IgD-negative memory B cell (primary cell): Measurements from ENCODE around the gene WIPF3. TPM values are rescaled to one million over a fixed set of nuclear protein-coding genes. Genes with fewer than 3 reads are reported as not detected.

Experiments
- H3K27ac Mint-ChIP-seq, 3 donors: one replicate each; pipeline ENCODE4 v1.8.0; 2020 to 2022; ENCODE audit warnings: mild to moderate bottlenecking in 3 of 3, mixed read lengths in 3 of 3, moderate library complexity in 1 of 3
- H3K27me3 Mint-ChIP-seq: one replicate; pipeline ENCODE4 v1.8.0; 2021; ENCODE audit warnings: mixed read lengths
- H3K36me3 Mint-ChIP-seq: one replicate; pipeline ENCODE4 v1.8.0; 2020; ENCODE audit warnings: mild to moderate bottlenecking, mixed read lengths
- H3K4me1 Mint-ChIP-seq, 3 donors: one replicate each; pipeline ENCODE4 v1.8.0; 2020 to 2022; ENCODE audit warnings: mixed read lengths in 3 of 3, mild to moderate bottlenecking in 1 of 3
- H3K4me3 Mint-ChIP-seq, 4 donors: one replicate each; pipeline ENCODE4 v1.8.0; 2020 to 2022; ENCODE audit warnings: mild to moderate bottlenecking in 4 of 4, mixed read lengths in 4 of 4, moderate library complexity in 3 of 4
- H3K9me3 Mint-ChIP-seq, 3 donors: one replicate each; pipeline ENCODE4 v1.8.0; 2020 to 2021; ENCODE audit warnings: mixed read lengths in 3 of 3, mild to moderate bottlenecking in 1 of 3
- polyA plus RNA-seq: library from polyadenylated mRNA; unstranded; fragments of 300-500 nt; fragmentation: Illumina TruSeq; gene quantifications from one replicate; pipeline ENCODE4 v1.2.3, GENCODE V29; 2021

Gene WIPF3
- polyA plus RNA-seq, 1 donor from 2014 or later, result not detected

GRCh38 chr7:29848941-29849340 lies 42.6 kb downstream of the WIPF3 start:
- no peaks in the 10 kb centered on the region for H3K9me3 Mint-ChIP-seq
- H3K27ac Mint-ChIP-seq, result no peak overlapping the region
- no peak overlapping the region for H3K4me3 Mint-ChIP-seq
- H3K36me3 Mint-ChIP-seq, result peaks cover 3% of the 10 kb centered on the region
- peaks cover 10% of the 10 kb centered on the region for H3K27me3 Mint-ChIP-seq
- H3K4me1 Mint-ChIP-seq, result no peaks in the 10 kb centered on the region

- Mint-ChIP-seq H3K36me3 (peaks cover 3% of the 10 kb centered on the region), H3K4me1 (no peaks in the 10 kb centered on the region), H3K27me3 (peaks cover 18% of the 10 kb centered on the region), H3K27ac (no peak overlapping the region), H3K4me3 (no peak overlapping the region), H3K9me3 (no peaks in the 10 kb centered on the region)
Observed at GRCh38 chr7:29851487-29851886, 45.2 kb downstream of the WIPF3 start.

- H3K4me3 Mint-ChIP-seq, result no peak overlapping the region
- peak overlapping the region in 1 of 3 donors; percentile 29 for H3K27ac Mint-ChIP-seq
- H3K27me3 Mint-ChIP-seq, result peaks cover 18% of the 10 kb centered on the region
- peaks cover 3% of the 10 kb centered on the region for H3K36me3 Mint-ChIP-seq
- no peaks in the 10 kb centered on the region for H3K4me1 Mint-ChIP-seq
- H3K9me3 Mint-ChIP-seq, result no peaks in the 10 kb centered on the region
Observed at GRCh38 chr7:29852457-29852856, 46.1 kb downstream of the WIPF3 start.

DNA sequence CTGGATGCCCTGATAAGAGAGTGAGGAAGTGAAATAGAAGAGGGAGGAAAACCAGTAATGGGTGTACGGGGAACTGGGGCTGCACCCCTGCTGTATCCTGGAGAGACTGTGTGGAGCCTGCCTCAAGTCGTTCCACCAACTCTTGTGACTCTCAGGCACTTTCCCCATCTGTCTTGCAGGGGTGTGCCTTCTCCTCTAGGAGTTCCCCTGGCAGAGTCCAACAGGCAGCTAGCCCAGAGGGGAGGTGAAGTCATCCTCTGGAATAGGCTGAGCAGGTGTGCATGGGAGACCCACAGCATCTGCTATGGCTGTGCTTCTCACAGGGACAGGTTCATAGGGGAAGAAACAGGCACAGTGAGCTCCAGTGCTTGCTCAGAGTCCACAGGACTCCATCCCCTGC lies 46.8 kb downstream of the WIPF3 start:
- H3K4me1 Mint-ChIP-seq, result no peaks in the 10 kb centered on the region
- no peak overlapping the region for H3K4me3 Mint-ChIP-seq
- H3K9me3 Mint-ChIP-seq, result no peaks in the 10 kb centered on the region
- peaks cover 18% of the 10 kb centered on the region for H3K27me3 Mint-ChIP-seq
- no peak overlapping the region for H3K27ac Mint-ChIP-seq
- peaks cover under 1% of the 10 kb centered on the region for H3K36me3 Mint-ChIP-seq

GRCh38 chr7:29853789-29854188 lies 47.5 kb downstream of the WIPF3 start:
- Mint-ChIP-seq H3K9me3 (no peaks in the 10 kb centered on the region), H3K27ac (no peak overlapping the region), H3K36me3 (peaks cover 1% of the 10 kb centered on the region), H3K4me1 (no peaks in the 10 kb centered on the region), H3K4me3 (no peak overlapping the region), H3K27me3 (peaks cover 18% of the 10 kb centered on the region)

- Mint-ChIP-seq H3K4me1 (no peaks in the 10 kb centered on the region), H3K27me3 (peaks cover 20% of the 10 kb centered on the region), H3K27ac (no peak overlapping the region), H3K9me3 (no peaks in the 10 kb centered on the region), H3K36me3 (peaks cover 1% of the 10 kb centered on the region), H3K4me3 (no peak overlapping the region)
Observed at GRCh38 chr7:29854257-29854938, 48.1 kb downstream of the WIPF3 start.

DNA sequence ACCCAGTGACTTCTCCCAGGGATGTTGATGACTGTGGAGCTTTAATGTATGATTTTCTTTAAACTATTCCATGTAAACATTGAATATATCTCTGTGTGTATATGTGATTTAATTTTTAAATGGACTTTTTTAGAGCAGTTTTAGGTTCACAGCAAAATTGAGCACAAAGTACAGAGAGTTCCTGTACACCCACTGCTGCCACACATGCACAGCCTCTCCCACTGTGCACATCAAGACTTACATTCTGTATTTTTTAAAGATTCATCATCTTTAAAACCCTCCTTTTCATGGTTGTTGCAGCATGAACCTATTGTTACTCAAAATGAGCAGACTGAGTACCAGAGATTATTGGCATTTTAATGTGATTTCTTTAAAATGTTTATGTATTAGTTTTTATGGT lies 51.3 kb downstream of the WIPF3 start:
- peaks cover 1% of the 10 kb centered on the region for H3K36me3 Mint-ChIP-seq
- H3K4me3 Mint-ChIP-seq, result no peak overlapping the region
- H3K4me1 Mint-ChIP-seq, result no peaks in the 10 kb centered on the region
- no peak overlapping the region for H3K27ac Mint-ChIP-seq
- H3K9me3 Mint-ChIP-seq, result no peaks in the 10 kb centered on the region
- peaks cover 16% of the 10 kb centered on the region for H3K27me3 Mint-ChIP-seq

DNA sequence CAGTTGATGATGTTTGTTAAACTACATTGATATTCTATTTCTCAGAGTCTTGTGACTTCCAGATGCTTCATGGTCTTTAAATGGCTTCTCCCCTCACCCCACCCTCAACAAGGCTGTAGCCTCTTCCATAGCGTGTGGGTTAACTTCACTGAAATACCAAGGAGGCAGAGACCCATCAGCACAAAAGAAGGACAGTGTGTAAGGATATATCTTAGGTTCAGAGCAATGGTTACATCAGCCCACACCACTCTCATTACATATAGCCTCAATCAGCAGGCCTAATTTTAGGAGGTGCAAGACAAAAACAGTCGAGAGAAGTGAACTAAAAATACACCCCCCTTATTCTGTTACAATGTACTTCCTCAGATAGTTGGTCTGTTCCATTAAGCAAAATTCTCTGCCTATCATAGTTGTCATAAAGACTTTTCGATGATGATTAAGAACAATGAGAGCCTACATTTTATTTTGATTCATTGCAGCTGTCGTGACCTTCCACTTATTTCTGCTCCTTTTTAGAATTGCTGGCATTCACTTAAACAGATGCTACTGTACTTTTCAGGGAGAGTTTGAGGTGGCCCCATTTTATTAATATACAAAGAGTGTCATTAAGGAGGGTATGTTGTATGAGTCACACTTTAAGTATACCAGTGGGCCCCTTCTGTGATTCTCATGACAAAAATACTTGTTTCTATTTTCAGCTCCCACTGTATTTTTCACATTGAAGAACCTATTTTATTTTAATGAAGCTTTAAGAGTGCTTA lies 52.1 kb downstream of the WIPF3 start:
- H3K4me1 Mint-ChIP-seq, result no peaks in the 10 kb centered on the region
- H3K36me3 Mint-ChIP-seq, result peaks cover 3% of the 10 kb centered on the region
- H3K4me3 Mint-ChIP-seq, result no peak overlapping the region
- H3K27ac Mint-ChIP-seq, result no peak overlapping the region
- H3K27me3 Mint-ChIP-seq, result peaks cover 16% of the 10 kb centered on the region
- H3K9me3 Mint-ChIP-seq, result no peaks in the 10 kb centered on the region

- Mint-ChIP-seq H3K4me3 (no peak overlapping the region), H3K27ac (no peak overlapping the region)
Observed at GRCh38 chr7:29859104-29859503, 52.8 kb downstream of the WIPF3 start.

DNA sequence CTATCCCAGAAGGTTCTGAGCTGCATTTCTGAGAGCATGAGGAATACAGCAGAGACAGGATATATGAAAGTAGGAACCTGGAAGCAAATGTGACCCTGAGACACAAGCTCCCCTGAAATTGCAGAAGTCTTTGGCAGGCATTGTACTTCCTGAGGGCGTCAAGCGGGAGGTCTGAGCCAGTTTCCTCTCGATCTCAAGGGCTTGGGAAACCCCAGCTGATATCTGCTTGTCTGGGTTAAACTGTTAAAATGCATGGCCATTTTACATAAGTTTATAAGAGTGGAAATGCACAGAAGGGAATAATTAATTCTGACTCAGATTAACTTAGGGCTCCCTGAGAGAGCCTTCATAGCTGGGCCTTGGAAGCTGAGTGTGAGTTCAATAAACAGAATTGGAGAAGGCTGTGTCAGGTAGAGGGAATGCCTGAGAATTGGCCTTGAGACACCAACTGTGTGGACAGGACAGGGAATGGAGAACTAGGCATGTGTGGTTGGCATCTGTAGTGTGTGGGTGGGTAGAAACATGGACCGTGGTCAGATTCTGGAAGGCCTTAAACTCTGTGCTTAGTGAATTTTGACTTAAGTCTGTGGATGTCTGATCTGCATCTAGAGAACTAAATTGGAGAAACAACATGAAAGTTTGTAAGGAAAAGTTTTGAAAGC lies 53.3 kb downstream of the WIPF3 start:
- Mint-ChIP-seq H3K9me3 (no peaks in the 10 kb centered on the region), H3K27me3 (peaks cover 12% of the 10 kb centered on the region), H3K36me3 (peaks cover 3% of the 10 kb centered on the region), H3K4me3 (no peak overlapping the region), H3K4me1 (no peaks in the 10 kb centered on the region), H3K27ac (no peak overlapping the region)

More at GRCh38 chr7:29859104-29859503, 52.8 kb downstream of the WIPF3 start:
- Mint-ChIP-seq H3K9me3 (no peaks in the 10 kb centered on the region), H3K4me1 (no peaks in the 10 kb centered on the region), H3K36me3 (peaks cover 3% of the 10 kb centered on the region), H3K27me3 (peaks cover 14% of the 10 kb centered on the region)

DNA sequence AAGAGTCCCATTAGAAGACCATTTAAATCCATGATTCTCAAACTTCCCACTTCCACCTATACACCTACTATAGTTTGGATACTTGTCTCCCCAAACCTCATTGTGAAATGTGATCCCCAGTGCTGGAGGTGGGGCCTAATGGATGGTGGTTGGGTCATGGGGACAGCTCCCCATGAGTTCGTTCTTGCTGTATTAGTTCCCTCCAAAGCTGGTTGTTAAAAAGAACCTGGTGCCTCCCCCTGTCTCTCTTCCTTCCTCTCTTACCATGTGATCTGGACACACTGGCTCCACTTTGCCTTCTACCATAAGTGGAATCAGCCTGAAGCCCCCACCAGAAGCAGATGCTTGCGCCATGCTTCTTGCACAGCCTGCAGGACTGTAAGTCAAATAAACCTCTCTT lies 53.9 kb downstream of the WIPF3 start:
- peaks cover 3% of the 10 kb centered on the region for H3K36me3 Mint-ChIP-seq
- H3K9me3 Mint-ChIP-seq, result no peaks in the 10 kb centered on the region
- no peak overlapping the region for H3K4me3 Mint-ChIP-seq
- no peaks in the 10 kb centered on the region for H3K4me1 Mint-ChIP-seq
- peaks cover 7% of the 10 kb centered on the region for H3K27me3 Mint-ChIP-seq
- H3K27ac Mint-ChIP-seq, result no peak overlapping the region

DNA sequence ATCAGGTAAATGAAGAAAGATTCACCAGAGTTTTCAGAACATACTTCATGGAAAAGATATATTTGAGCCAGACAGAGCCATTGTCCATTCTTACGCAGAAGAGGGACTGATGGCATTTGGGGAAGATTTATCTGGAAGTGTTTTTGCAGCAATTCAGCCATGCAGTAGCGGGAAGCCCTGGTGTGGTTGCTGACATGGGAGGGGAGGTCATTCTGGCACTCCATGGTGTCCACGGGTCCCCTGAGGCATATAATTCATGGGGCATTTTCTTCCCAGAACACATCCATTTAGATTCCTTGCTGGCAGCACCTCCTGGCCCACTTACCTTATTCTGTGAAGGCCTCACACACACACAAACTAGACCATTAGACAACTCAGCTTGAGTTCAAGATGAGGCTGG lies 55.6 kb downstream of the WIPF3 start:
- Mint-ChIP-seq H3K27ac (no peak overlapping the region), H3K4me3 (no peak overlapping the region), H3K9me3 (no peaks in the 10 kb centered on the region), H3K36me3 (peaks cover 3% of the 10 kb centered on the region), H3K27me3 (peaks cover 4% of the 10 kb centered on the region), H3K4me1 (no peaks in the 10 kb centered on the region)

DNA sequence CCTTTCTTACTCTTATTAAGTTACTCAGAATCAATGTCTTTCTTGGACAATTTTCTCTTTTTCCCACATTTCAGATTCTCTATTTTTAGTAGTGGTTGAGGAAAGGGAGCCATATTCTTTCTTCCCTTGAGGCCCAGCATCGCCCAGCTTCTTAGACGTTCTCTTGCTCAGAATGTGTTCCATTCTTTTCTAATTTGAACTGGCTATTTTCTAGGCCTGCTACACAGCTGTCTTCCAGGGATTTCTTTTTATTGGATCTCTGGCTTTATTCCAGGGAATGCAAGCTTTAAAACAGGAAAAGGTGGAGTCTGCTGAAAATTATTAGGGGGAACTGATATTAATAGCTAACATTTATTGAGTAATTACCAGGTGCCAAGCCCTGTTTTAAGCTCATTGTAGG lies 58.3 kb downstream of the WIPF3 start:
- H3K9me3 Mint-ChIP-seq, result no peaks in the 10 kb centered on the region
- H3K4me3 Mint-ChIP-seq, result no peak overlapping the region
- no peak overlapping the region for H3K27ac Mint-ChIP-seq
- peaks cover 7% of the 10 kb centered on the region for H3K27me3 Mint-ChIP-seq
- H3K36me3 Mint-ChIP-seq, result peaks cover 2% of the 10 kb centered on the region
- H3K4me1 Mint-ChIP-seq, result no peaks in the 10 kb centered on the region

GRCh38 chr7:29865526-29865925 lies 59.2 kb downstream of the WIPF3 start:
- Mint-ChIP-seq H3K27me3 (peaks cover 14% of the 10 kb centered on the region), H3K27ac (no peak overlapping the region), H3K36me3 (peaks cover 2% of the 10 kb centered on the region), H3K4me1 (no peaks in the 10 kb centered on the region), H3K4me3 (no peak overlapping the region), H3K9me3 (no peaks in the 10 kb centered on the region)

GRCh38 chr7:29866490-29866930 lies 60.2 kb downstream of the WIPF3 start:
- H3K27me3 Mint-ChIP-seq, result peaks cover 14% of the 10 kb centered on the region
- H3K4me1 Mint-ChIP-seq, result no peaks in the 10 kb centered on the region
- H3K27ac Mint-ChIP-seq, result no peak overlapping the region
- no peaks in the 10 kb centered on the region for H3K9me3 Mint-ChIP-seq
- no peak overlapping the region for H3K4me3 Mint-ChIP-seq
- H3K36me3 Mint-ChIP-seq, result peaks cover 2% of the 10 kb centered on the region
